WI38 (cell line): ENCODE results near the gene C2orf81.

Experiments
- H3K4me3 ChIP-seq: 2 replicates; pipeline ENCODE4 v1.5.1; 2011; ENCODE audit warnings: low read depth, mild to moderate bottlenecking, control low read depth, low read length
- CTCF ChIP-seq: IDR thresholded peaks from 2 replicates; pipeline ENCODE4 v1.5.1; 2012; ENCODE audit warnings: low read depth, mild to moderate bottlenecking, control low read depth, low read length

The C2orf81 gene

GRCh38 chr2:74371421-74371820 lies 50.0 kb downstream of the C2orf81 start:
- no peak overlapping the region for H3K4me3 ChIP-seq
- no peak for TF ChIP-seq CTCF

- H3K4me3 ChIP-seq: no peak overlapping the region
- TF ChIP-seq CTCF: no peak
Observed at GRCh38 chr2:74369976-74370375, 51.4 kb downstream of the C2orf81 start.

- no peak overlapping the region for H3K4me3 ChIP-seq
- TF ChIP-seq CTCF: no peak
Observed at GRCh38 chr2:74368499-74368898, 52.9 kb downstream of the C2orf81 start.

GRCh38 chr2:74367789-74368188 lies 53.6 kb downstream of the C2orf81 start:
- TF ChIP-seq CTCF: no peak

GRCh38 chr2:74366036-74366435 lies 55.4 kb downstream of the C2orf81 start:
- no peak for TF ChIP-seq CTCF
- no peak overlapping the region for H3K4me3 ChIP-seq

More at GRCh38 chr2:74367789-74368188, 53.6 kb downstream of the C2orf81 start:
- H3K4me3 ChIP-seq: no peak overlapping the region

GRCh38 chr2:74364533-74365505 lies 56.6 kb downstream of the C2orf81 start:
- TF ChIP-seq CTCF: no peak
- H3K4me3 ChIP-seq: no peak overlapping the region
